H1 (cell line): ENCODE results near the gene PEAK1.

Experiments
- POLR2A ChIP-seq, 2 experiments: IDR thresholded peaks; 1 replicate in 1 of 2; 2 replicates in 1 of 2; pipeline ENCODE4 v1.6.1; 2011; ENCODE audit warnings: low read depth in 2 of 2, low read length in 2 of 2, mild to moderate bottlenecking in 2 of 2; ENCODE audit errors: control extremely low read depth in 1 of 2
- TF ChIP-seq, protein P1 (sequence below), 3 experiments: IDR thresholded peaks; 1 replicate in 2 of 3; 2 replicates in 1 of 3; pipeline versions ENCODE4 v1.5.1 to v1.6.1; 2011; ENCODE audit warnings: low read length in 3 of 3, mild to moderate bottlenecking in 3 of 3, inconsistent platforms in 2 of 3, low read depth in 1 of 3, moderate library complexity in 1 of 3; ENCODE audit not compliant: insufficient read depth in 1 of 3; ENCODE audit errors: control extremely low read depth in 1 of 3

DNA sequence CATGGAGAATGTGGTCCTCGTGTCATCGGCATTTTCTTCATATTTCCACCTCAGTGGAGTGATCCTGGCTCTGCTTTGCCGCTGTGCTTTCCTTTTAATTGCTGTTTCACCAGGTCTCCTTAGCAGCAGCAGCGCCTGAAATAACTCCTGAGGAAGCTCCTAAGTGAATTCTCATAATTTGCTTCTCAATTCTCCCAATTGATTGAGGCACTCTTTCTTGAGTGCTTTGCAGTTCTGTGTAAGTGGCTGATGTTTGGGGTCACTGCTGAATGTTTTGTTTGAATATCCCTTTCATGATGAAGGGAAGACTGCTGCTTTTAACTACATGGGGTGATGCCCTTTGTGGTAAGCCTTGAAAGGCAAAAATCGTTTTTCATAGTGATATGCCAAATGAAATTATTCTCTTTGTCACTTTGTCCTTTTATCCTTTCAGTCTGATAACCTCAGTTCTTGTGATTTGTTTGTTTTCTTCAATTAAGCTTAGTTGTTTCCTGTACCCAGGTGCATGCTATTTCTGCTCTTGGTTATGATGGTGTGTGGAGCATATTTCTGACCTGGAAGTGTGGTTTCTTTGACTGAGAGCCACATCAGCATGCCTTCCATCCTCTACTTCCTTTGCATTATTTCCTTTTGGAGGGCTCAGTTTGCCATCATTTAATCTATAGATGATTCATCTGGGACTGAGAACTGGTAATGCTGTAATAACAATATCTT is 37.4 kb upstream of the PEAK1 start:
- TF ChIP-seq, protein P1, sequence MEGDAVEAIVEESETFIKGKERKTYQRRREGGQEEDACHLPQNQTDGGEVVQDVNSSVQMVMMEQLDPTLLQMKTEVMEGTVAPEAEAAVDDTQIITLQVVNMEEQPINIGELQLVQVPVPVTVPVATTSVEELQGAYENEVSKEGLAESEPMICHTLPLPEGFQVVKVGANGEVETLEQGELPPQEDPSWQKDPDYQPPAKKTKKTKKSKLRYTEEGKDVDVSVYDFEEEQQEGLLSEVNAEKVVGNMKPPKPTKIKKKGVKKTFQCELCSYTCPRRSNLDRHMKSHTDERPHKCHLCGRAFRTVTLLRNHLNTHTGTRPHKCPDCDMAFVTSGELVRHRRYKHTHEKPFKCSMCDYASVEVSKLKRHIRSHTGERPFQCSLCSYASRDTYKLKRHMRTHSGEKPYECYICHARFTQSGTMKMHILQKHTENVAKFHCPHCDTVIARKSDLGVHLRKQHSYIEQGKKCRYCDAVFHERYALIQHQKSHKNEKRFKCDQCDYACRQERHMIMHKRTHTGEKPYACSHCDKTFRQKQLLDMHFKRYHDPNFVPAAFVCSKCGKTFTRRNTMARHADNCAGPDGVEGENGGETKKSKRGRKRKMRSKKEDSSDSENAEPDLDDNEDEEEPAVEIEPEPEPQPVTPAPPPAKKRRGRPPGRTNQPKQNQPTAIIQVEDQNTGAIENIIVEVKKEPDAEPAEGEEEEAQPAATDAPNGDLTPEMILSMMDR (IDR thresholded peaks at IDR 0.05; ENCODE audit: control extremely low read depth in 1 of 3, insufficient read depth in 1 of 3, low read depth in 1 of 3, low read length in 3 of 3): no peak
- no peak for TF ChIP-seq POLR2A (IDR thresholded peaks at IDR 0.05; ENCODE audit: control extremely low read depth in 1 of 2, low read depth in 2 of 2, low read length in 2 of 2)
